HG02759 (cell line): ENCODE data around the gene B3GLCT.

ENCODE experiments used
- ATAC-seq: cut with Tn5 transposase; IDR thresholded peaks from one replicate; pipeline ENCODE4 v1.9.1; 2021; ENCODE audit warnings: mild to moderate bottlenecking, moderate library complexity; ENCODE audit not compliant: unreplicated experiment

Gene B3GLCT

DNA sequence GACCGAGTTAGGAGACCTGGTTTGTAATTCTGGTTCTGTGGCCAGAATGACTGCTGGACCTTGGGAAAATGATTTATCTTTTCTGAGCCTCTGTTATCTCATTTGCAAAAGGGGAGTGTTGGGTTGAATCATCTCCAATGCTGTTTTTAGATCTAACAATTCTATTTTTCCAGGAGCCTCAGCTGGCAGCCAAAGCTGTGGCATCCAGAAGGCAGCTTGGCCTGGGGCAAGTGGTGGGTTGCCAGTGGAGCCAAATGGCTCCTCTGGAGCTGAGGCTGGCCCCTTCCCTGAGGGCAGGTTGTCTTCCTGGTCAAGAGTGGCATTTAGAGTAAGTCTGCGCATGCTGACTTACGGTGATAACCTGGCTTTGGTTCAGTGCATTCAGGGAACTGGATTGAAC lies 21.3 kb downstream of the B3GLCT start:
- ATAC-seq, result no peak

DNA sequence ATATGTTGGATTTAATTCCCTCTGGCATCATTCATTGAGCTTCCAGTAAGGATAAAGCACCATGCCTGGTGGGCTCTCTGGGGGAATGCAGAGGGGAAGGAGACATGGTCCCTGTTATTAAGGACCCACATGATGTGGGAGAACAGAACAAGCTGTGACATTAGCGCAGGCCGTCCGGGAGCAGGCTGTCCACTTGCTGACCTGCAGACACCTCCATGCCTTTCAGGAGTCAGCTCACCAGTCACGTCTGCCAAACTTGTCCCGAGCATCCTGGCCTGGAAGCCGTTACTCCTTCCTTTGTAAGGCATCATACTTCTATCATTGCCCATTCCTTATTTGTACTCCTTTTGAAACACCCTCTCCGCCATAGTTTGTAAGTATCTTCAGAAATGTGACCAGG lies 23.4 kb downstream of the B3GLCT start:
- ATAC-seq, result no peak

DNA sequence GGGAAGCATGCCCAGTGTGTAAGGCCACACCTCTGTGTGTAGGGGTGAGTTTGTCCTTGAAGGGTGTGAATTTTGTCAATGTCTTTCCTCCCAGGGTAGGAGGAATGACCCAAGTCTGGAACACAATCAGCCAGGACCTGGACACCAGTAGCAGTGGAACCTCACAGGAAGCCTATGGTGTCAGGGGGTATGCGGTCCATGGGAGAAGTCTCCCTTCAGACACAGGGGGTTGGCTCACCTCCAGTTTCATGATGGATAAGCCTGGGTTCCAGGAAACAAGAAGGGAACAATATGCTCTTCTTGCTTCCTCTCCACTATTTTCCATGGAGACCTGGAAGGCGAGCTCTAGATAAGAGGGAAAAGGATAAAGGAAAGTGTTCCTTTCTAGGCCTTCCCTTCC lies 23.9 kb downstream of the B3GLCT start:
- ATAC-seq, result no peak

DNA sequence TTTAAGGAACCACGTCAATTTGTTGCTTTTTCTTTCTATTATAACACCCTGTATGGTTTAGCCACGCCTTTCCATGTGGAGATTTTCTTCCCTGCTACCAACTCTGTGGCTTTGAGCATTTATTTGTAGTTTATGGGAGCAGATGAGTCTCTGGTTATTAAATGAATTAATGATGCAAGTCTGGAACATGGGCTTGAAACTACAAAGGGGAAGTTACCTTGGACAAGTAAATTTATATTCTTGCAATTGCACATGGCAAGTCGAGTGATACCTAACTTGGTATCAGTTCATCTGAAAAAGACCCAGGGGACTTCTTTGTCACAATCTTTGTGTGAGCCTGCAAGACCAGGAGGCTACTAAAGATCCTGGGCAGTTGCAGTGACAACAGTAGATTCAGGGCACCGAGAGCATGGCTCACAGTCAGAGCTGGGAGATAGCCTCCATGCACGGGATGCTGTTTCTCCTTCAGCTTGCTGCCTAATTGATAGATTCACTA lies 24.4 kb downstream of the B3GLCT start:
- no peak for ATAC-seq

DNA sequence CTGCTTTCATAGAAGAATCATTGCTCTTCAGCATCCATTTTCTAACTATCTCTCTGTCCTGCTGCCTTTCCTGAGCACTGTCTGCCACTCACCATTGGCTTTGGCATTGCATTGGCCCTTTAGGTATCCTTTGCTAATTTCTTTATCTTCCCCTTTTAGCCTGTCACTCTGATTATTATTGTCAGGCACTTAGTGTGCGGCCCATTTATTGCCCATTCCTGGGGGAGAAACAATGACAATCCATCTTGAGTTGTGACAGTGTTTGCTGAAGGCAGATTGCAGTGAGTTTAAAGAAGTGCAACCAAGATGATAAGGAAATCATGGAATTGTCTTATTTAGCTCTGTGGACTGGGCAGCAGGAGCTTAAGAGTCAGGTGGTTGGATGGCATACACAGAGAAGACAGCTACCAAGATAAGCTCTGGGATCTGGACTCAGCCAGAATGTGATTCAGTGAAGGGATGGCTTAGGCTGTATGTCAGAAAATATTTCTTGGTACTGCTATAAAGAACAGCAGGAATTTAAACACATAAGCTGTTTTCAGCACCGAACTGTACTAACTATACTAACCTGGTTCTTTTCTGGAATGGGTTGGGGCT lies 25.3 kb downstream of the B3GLCT start:
- no peak for ATAC-seq

DNA sequence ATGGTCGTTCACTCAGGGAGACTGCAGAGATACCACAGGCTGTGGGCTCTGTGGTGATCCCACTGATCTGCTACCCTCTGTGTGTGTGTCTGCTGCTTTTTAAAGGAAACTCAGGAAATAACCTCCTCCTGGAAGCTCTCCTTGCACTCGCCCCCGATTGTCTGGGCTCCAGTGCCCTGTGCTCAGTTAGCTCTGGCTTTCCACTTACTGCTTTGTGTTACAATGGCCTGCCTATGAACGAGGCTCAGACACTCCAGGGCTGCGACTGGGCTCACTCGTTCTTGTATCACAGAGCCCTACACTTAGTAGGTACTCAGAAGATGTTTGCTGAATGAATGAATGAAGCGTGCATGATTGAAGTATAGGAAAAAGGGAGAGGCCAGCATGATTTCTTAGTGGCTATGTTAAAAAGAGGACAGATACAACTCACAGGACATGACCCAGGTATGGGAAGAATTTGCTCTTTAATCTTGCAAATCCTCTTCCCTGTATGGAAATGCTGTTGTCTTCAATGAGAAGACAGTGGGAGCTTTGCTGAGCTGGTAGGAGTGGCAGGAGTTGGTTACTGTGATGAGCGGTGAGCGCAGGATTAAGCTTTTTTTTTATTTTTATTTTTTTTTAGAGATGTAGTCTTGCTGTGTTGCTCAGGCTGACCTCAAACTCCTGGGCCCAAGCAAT lies 26.4 kb downstream of the B3GLCT start:
- ATAC-seq, result no peak

DNA sequence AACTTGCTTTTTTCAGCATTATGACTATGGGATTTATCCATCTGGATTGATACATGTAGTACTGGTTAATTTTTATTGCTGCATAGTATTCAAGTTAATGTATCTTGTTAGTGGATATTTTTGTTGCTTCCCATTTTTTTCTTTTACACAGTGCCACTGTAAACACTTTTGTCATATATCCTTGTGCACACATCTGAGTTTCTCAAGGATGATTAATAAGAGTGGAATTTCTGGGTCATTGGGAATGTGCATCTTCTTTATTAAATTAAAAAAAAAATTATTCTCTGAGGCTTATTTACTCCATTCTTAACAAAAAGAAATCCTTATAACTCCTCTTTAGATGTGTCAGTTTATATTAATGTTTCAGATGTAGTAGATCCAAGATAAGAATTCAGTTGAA lies 27.3 kb downstream of the B3GLCT start:
- ATAC-seq, result no peak

DNA sequence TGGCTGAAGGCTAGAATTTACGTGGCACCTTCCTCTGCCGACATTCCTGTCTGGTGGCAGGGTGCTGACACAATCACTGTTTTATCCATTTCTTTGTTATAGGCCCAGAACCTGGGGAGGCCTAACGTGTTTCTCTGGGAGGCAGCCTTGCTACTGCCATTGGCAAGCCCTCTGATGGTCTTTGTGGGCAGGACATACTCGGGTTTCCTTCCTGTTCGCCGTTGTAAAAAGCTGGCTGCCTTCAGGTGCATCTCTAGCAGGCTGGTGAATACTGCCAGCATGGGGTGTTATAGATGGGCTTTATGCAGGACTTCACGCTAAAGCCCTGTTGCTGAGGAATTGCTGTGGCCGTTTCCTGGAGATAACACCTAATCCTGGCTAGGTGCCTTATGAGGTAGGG lies 28.1 kb downstream of the B3GLCT start:
- no peak for ATAC-seq

DNA sequence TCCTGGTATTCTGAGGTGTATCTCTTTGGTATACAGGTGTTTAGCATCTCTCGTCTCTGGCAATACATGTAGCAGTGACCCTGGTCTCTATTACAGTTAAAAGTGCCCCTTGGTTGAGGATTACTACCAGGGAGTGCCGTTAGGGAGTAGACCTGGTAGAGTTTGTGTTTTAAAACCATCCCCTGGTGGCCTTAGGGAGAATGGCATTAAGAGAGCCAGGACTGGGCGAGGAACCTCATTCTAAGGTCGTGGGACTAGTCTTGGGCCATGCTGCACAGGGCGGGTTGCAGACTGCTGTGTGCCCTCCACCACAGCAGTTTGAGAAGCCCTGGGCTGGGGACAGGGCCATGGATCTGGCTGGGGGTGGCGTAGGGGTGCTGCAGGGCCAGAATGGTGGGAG lies 35.0 kb downstream of the B3GLCT start:
- no peak for ATAC-seq

DNA sequence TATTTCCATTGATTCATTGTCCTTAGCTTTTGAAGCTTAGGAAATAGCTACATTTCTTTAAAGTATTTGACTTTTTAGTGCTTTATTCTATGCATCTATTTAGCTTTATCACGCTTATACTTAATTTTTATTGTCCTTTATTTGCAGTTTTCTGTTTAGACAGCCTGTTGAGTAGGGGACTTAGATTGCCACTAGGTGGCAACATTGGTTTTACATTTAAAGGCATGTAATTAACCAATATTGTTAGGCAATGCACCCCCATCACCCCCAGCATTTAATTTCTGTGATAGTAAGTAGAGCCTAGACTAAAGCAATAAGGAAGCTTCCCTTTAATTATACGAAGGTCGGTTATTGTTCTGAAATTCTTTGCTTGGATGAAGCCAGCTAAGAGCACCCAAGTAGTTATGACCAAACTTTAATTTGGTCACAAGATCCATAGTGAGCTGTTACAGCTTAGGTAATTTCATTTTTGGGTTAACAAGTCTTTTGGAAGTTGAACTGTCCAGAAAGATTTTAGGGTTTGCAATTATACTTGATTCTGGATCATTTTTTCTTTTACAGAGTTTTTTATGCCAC lies 36.5 kb downstream of the B3GLCT start:
- ATAC-seq, result no peak

DNA sequence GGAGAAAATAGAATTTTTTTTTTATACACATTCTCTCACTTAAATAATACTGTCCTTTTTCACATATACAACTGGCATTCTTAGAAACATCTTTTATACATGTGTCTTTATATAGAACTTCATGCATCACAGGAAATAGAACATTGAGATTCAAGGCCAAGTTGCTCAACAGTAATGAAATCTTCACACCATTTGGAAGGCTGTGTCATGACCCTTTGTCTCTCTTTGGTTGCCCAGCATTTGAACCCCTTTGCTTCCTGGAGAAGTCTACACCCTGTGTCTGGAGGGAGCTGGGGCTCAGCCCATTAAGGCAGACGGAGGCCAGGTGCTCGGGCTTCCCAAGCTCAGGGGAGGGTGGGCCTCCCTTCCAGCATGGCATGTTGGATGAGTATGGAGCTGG lies 41.1 kb downstream of the B3GLCT start:
- no peak for ATAC-seq

DNA sequence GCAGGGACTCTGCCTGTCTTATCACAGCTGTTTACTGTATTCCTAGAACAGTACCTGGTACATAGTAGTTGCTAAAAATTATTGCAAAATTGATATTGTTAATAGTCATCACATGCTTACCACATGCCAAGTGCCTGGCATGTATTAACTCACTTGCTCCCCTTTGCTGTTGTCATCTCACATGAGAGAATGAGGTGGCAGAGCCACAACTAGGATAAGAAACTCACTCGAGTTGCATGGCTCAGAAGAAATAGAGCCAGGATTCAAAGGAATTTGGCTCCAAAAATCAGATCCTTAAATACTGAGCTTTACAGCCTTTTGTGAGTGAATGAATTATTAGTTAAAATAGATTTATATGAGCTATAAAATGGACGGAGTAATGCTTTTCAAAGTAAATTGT lies 42.6 kb downstream of the B3GLCT start:
- ATAC-seq, result no peak

DNA sequence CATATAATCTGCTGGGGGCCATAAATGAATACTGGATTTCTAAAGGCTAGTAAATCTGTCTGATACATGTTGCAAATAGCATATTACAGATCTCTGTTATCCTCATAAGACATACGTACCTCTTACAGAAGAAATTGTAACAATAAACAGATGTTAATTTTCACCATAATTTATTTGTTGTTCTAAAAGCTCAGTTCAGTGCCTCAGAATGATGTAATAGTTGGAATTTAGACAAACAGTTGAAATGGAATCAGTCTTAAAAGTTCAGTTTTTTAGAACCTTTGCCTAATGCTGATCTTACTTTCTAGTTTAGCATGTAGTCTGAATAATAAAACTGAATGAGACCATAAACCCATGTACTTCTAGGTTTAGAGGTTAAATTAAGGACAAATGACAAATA lies 43.1 kb downstream of the B3GLCT start:
- no peak for ATAC-seq

DNA sequence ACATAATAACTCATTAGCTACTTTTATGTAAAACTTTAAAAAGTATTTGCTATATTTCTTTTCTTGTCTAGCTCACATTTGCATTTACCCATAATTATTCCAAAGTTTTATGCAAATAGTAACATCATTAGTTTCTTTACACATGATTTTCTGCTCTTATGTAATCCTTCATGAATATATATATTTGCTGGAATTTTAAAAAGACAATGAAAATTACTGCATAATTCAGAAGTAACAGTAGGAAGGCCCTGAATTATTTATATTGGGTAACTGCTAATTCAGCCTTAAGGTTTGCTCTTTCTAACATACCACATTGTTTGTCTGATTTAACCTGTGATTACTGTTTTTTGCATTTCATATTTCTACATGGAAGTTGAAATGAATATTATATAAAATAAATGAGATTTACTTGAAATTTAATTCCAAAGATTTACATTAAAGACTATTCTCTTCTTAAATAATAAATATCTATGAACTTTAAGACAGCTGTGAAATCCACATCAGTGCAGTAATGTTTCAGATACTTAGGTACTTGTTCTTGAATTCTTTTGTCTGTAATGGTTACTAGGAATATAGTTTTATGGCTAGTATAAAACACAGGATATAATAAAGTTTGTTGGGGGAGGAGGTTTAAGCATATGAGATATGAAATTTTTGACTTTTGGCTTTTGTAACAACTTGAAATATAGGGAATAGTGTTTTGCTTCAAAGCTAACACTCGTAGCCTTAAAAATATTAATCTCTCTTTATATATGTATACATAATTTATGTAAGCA lies 46.0 kb downstream of the B3GLCT start:
- ATAC-seq, result no peak

DNA sequence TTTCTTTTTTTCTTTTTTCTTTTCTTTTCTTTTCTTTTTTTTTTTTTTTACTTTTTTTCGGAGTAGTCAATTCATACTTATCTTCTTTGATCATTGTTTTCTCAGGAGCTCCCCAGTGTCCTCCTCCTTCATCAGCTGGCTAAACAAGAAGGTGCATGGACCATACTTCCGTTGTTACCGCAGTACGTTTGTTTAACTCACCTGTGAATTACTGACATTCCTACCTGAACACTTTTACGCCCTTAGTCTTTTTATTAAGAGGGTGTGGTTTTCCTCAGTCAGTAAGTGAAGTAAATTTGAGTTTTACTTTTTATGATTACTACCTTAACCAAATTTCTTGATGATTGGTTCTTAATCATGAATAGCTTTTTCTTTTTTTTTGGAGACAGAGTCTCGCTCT lies 47.1 kb downstream of the B3GLCT start:
- ATAC-seq, result no peak

DNA sequence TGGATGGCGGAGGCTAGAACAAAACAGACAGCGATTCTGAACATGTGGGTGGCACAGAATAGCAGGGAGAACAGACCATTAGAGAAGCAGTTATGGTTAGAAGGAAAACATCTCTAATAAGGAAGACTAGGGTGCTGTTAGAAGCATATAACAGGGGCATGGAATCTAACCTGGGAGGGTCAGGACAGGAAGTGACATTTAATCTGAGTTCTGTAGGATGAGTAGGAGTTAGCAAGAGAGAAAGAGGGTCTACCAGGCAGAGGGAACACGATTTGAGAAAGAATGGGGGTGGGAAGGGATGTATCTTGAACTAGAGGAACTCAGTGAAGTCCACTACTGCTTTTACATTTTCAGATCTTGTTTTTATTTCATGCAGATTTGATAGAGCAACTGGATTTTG lies 48.6 kb downstream of the B3GLCT start:
- ATAC-seq, result no peak

DNA sequence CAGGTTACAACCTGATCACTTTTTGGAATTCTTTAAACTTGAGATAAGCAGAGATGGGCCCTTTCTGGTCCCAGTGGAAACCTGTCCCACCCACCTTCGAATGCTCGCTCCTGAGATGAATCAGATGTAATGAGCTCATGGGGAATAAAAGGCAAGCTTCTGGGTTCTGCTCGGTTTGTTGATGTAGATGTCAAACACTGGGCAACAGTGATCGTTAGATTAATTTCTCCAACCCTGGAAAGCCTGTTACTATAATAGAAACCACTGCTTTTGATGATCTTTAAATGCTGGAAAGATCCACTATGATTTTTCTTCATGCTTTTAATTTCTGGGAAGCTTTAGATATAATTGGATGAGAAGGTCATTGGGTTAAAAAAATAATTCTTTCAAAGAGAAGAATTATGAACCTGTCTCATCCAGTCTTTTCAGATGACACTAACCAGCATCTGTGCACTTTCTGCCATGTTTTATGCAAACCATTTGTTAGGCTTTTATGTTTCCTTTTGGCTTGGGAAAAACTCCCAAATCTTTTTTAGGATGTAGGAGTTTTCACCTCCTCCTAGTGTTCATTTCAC lies 49.3 kb downstream of the B3GLCT start:
- ATAC-seq, result no peak

DNA sequence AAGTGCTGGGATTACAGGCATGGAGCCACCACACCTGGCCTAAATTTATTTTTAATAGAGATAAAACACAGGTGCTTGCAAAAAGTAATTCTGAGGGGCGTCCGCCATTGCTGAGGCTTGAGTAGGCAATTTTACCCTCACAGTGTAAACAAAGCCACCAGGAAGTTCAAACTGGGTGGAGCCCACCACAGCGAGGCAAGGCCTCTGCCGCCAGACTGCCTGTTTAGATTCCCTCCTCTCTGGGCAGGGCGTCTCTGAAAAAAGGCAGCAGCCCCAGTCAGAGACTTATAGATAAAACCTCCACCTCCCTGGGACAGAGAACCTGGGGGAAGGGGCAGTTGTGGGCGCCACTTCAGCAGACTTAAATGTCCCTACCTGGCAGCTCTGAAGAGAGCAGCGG lies 50.7 kb downstream of the B3GLCT start:
- ATAC-seq, result no peak

DNA sequence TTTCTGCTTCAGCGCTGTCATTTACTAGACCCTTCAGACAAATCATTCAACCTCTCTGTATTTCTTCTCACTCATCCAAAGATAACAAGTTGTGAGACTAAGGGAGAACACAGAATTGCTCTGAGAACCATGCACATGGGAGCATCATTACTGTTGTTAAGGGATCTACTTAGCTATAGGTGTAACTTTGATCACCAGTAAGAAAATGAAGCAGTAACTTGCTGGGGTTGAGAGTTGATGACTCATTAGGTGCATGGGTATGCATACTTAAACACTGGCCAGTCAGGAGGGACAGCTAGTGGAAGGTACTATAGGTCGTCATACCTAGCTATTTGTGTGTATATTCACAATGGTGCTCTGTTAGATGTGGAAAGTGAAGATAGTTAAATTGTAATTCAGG lies 61.5 kb downstream of the B3GLCT start:
- ATAC-seq, result no peak

DNA sequence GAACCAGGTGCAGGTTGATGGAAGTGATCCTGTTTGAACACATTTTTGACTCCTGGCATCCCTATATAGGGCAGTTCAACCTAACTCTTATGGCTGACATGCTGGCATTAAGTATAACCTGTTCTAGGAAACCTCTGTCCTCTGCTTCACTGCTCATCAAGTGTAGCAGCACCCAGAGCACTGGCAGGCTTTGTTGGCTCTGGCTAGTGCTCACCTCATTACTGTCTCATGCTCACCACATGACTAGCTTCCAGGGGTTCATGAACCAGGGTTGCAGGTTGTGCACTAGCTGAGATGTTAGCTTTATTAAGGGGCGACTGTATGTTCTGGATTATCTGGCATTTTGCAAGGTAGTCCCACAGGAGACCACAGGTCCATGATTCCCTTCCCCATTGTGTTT lies 63.6 kb downstream of the B3GLCT start:
- ATAC-seq, result no peak

DNA sequence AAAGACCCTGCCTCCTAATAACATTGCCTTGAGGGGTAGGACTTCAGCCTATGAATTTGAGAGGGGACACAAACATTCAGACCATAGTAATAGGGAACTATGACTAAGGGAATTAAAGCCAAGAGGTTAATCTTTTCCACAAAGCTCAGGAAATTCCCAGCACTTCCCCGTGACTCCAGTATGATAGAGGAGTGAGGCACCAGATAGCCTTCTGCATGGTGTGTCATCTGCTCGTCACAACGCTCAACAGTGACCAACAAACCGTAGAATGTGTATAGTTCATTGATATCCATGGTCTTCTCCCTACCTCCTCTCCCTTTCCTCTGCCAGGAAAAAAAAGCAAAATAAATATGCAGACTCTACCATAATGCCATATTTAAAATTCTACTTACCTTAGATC lies 64.4 kb downstream of the B3GLCT start:
- ATAC-seq, result no peak
